Measurements from ENCODE around the gene ZNF438. TPM values are rescaled to one million over a fixed set of nuclear protein-coding genes. Genes with fewer than 3 reads are reported as not detected.
"Not testable (repeated sequence)": the region's sequence is repeated elsewhere in the genome, so short reads cannot be mapped to it uniquely, and the experiment has no call there.

ZNF438 gene
- total RNA-seq, 1 donor from 2014 or later, result 1.7 TPM

- Histone ChIP-seq H3K27me3 (no peaks in the 10 kb centered on the region), H3K27ac (peak overlapping the region; percentile 98 to 99), H3K4me3 (peak overlapping the region; percentile 69 to 71), H3K4me1 (peaks cover 6 to 25% of the 10 kb centered on the region in 2 donors), H3K9me3 (no peaks in the 10 kb centered on the region), H3K36me3 (no peaks in the 10 kb centered on the region)
- no peak for TF ChIP-seq CTCF (IDR thresholded peaks at IDR 0.05)
- intact Hi-C loops (cut with DNase I), result loop anchor here (1.0 to 5.0 kb wide), 11 partner anchors 39 to 728 kb away; no protein-coding TSS in a partner anchor
- DNase-seq (ENCODE audit: low spot score in 2 of 2), result peak; percentile 84 to 97
These were observed 830 bp upstream of the ZNF438 start for GRCh38 chr10:31032258-31033132.

- H3K4me1 ChIP-seq, result peaks cover 6 to 25% of the 10 kb centered on the region in 2 donors
- H3K9me3 ChIP-seq, result no peaks in the 10 kb centered on the region
- intact Hi-C loops (cut with DNase I), result loop anchor here (2.0 to 5.0 kb wide), 5 partner anchors 49 to 666 kb away; no protein-coding TSS in a partner anchor
- peak overlapping the region; percentile 69 to 71 for H3K4me3 ChIP-seq
- H3K27me3 ChIP-seq, result no peaks in the 10 kb centered on the region
- peak overlapping the region; percentile 98 to 99 for H3K27ac ChIP-seq
- no peaks in the 10 kb centered on the region for H3K36me3 ChIP-seq
- no peak for TF ChIP-seq CTCF (IDR thresholded peaks at IDR 0.05)
- DNase-seq (ENCODE audit: low spot score in 2 of 2), result no peak
These were observed 484 bp downstream of the ZNF438 start for GRCh38 chr10:31031205-31031557.

DNA sequence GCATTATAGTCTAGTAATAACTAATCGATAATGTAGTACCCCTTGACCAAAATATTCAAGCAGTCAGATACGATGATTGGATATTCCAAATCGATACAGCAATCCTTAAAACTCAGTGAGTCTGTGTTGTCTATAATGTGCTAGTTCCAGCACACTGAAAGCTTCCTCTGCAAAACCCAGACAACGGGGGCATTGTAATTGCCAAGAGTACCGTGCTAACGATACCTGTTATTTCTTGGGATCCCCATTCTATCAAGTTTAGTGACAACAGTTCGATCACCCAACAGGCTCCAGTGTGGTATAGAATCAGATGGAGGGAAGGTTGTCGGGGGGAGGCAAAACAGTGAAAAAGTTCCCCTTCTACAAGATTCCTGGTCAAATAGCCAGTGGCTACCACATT, 865 bp downstream of the ZNF438 start:
- peak overlapping the region; percentile 98 to 99 for H3K27ac ChIP-seq
- H3K4me1 ChIP-seq, result peaks cover 6 to 25% of the 10 kb centered on the region in 2 donors
- DNase-seq (ENCODE audit: low spot score in 2 of 2), result no peak
- H3K36me3 ChIP-seq, result no peaks in the 10 kb centered on the region
- H3K9me3 ChIP-seq, result no peaks in the 10 kb centered on the region
- no peak for TF ChIP-seq CTCF (IDR thresholded peaks at IDR 0.05)
- intact Hi-C loops (cut with DNase I), result loop anchor here (2.0 to 5.0 kb wide), 5 partner anchors 48 to 667 kb away; no protein-coding TSS in a partner anchor
- H3K4me3 ChIP-seq, result peak overlapping the region; percentile 69 to 71
- no peaks in the 10 kb centered on the region for H3K27me3 ChIP-seq

- no peak for TF ChIP-seq CTCF (IDR thresholded peaks at IDR 0.05)
- H3K27ac ChIP-seq, result peak overlapping the region; percentile 98 to 99
- H3K27me3 ChIP-seq, result no peaks in the 10 kb centered on the region
- DNase-seq (ENCODE audit: low spot score in 2 of 2), result no peak
- H3K4me3 ChIP-seq, result peak overlapping the region; percentile 69 to 71
- H3K4me1 ChIP-seq, result peaks cover 6 to 25% of the 10 kb centered on the region in 2 donors
- intact Hi-C loops (cut with DNase I), result loop anchor here (2.0 to 5.0 kb wide), 5 partner anchors 48 to 667 kb away; no protein-coding TSS in a partner anchor
- H3K36me3 ChIP-seq, result no peaks in the 10 kb centered on the region
- H3K9me3 ChIP-seq, result no peaks in the 10 kb centered on the region
These were observed 1.4 kb downstream of the ZNF438 start for GRCh38 chr10:31030260-31030659.

- no peak for DNase-seq (ENCODE audit: low spot score in 2 of 2)
- no peak overlapping the region for H3K4me3 ChIP-seq
- no peaks in the 10 kb centered on the region for H3K27me3 ChIP-seq
- TF ChIP-seq CTCF (IDR thresholded peaks at IDR 0.05), result no peak
- H3K4me1 ChIP-seq, result peaks cover 6 to 30% of the 10 kb centered on the region in 2 donors
- peak overlapping the region in 1 of 2 donors; percentile 98 for H3K27ac ChIP-seq
- no peaks in the 10 kb centered on the region for H3K36me3 ChIP-seq
- intact Hi-C loops (cut with DNase I), result no loop called here
- no peaks in the 10 kb centered on the region for H3K9me3 ChIP-seq
These were observed 3.6 kb downstream of the ZNF438 start for GRCh38 chr10:31028081-31028480.

GRCh38 chr10:31026279-31026678, 5.4 kb downstream of the ZNF438 start:
- H3K9me3 ChIP-seq; H3K4me3 ChIP-seq; intact Hi-C loops (cut with DNase I); H3K27me3 ChIP-seq; H3K36me3 ChIP-seq; DNase-seq (ENCODE audit: low spot score in 2 of 2): not testable (repeated sequence)
- peaks cover 6 to 30% of the 10 kb centered on the region in 2 donors for H3K4me1 ChIP-seq
- peak overlapping the region in 1 of 2 donors; percentile 49 for H3K27ac ChIP-seq

All from ascending aorta (tissue), 2 donors.